DND-41 (cell line): ENCODE results near the gene ASPRV1.

Source experiments
- CTCF ChIP-seq: IDR thresholded peaks from 2 replicates; pipeline ENCODE4 v1.5.1; 2012; ENCODE audit warnings: borderline replicate concordance, low read length, moderate library complexity, mild to moderate bottlenecking; ENCODE audit not compliant: poor library complexity, severe bottlenecking; ENCODE audit errors: extremely low read depth
- EZH2 ChIP-seq: IDR thresholded peaks from 3 replicates; pipeline ENCODE4 v1.6.1; 2012; ENCODE audit warnings: borderline replicate concordance, low read depth, mild to moderate bottlenecking, moderate library complexity, low read length, inconsistent platforms; ENCODE audit not compliant: severe bottlenecking

GRCh38 chr2:69965756-69966445 lies 4.5 kb upstream of the ASPRV1 start:
- TF ChIP-seq CTCF, result no peak
- TF ChIP-seq EZH2, result no peak
